Suprapubic skin (tissue), 4 donors: ENCODE measurements around the gene CTXND1.

ENCODE experiments used
- CTCF ChIP-seq, 2 donors: fragments of 200-600 bp in 1 of 2; fragments of 450-650 bp in 1 of 2; sonication (generic) in 1 of 2; IDR thresholded peaks; one replicate each; pipeline ENCODE4 v1.5.1; 2016 to 2019; ENCODE audit warnings: antibody characterized with exemption in 2 of 2, mild to moderate bottlenecking in 1 of 2, moderate library complexity in 1 of 2
- POLR2A ChIP-seq, 2 donors: fragments of 450-650 bp; IDR thresholded peaks; one replicate each; pipeline ENCODE4 v1.6.1; 2017; ENCODE audit warnings: antibody characterized with exemption in 2 of 2, mild to moderate bottlenecking in 2 of 2, moderate library complexity in 2 of 2
- POLR2AphosphoS5 ChIP-seq, 3 donors: sonication (generic); formaldehyde crosslinking; IDR thresholded peaks; one replicate each; pipeline ENCODE4 v1.6.1; 2017; ENCODE audit warnings: antibody characterized with exemption in 3 of 3

GRCh38 chr15:80156176-80156720 lies 95.8 kb downstream of the CTXND1 start:
- TF ChIP-seq POLR2AphosphoS5 (IDR thresholded peaks at IDR 0.05), result no peak
- TF ChIP-seq CTCF (IDR thresholded peaks at IDR 0.05), result no peak
- TF ChIP-seq POLR2A (IDR thresholded peaks at IDR 0.05), result no peak
